Measurements from ENCODE around the gene MT1M.
"Not testable (repeated sequence)": the region's sequence is repeated elsewhere in the genome, so short reads cannot be mapped to it uniquely, and the experiment has no call there.

The MT1M gene

GRCh38 chr16:56632156-56632847 is at the start of gene MT1M:
TSS of gene MT1M (plus strand) at chr16:56632659. CDS start at chr16:56632732, 73 bp downstream.
- peak in 1 of 2 experiments; percentile 45 for DNase-seq

GRCh38 chr16:56582911-56583310 is 49.5 kb upstream of the MT1M start:
- DNase-seq, result not testable (repeated sequence)

GRCh38 chr16:56583351-56584168 is 48.9 kb upstream of the MT1M start:
- no peak for DNase-seq

GRCh38 chr16:56584276-56584675 is 48.2 kb upstream of the MT1M start:
- DNase-seq, result no peak

- DNase-seq, result peak in 1 of 2 experiments; percentile 29
These were observed 43.7 kb upstream of the MT1M start for GRCh38 chr16:56588781-56589140.

- peak; percentile 45 to 77 for DNase-seq
These were observed 43.1 kb upstream of the MT1M start, which contains the start of gene MT3 for GRCh38 chr16:56589141-56590039. TSS of gene MT3 (plus strand) at chr16:56589528. CDS start at chr16:56589591, 63 bp downstream.

- no peak for DNase-seq
These were observed 40.9 kb upstream of the MT1M start for GRCh38 chr16:56591377-56592060.

GRCh38 chr16:56593573-56594291 is 38.7 kb upstream of the MT1M start:
- DNase-seq, result no peak

- DNase-seq, result no peak
These were observed 38.2 kb upstream of the MT1M start for GRCh38 chr16:56594292-56594619.

- DNase-seq, result peak in 1 of 2 experiments; percentile 64
These were observed 32.0 kb upstream of the MT1M start for GRCh38 chr16:56600398-56600999.

- DNase-seq, result no peak
These were observed 31.1 kb upstream of the MT1M start for GRCh38 chr16:56601325-56601724.

- peak; percentile 18 to 49 for DNase-seq
These were observed 28.9 kb upstream of the MT1M start for GRCh38 chr16:56603589-56603988.

- DNase-seq, result no peak
These were observed 27.5 kb upstream of the MT1M start for GRCh38 chr16:56604966-56605365.

GRCh38 chr16:56605475-56605874 is 27.0 kb upstream of the MT1M start:
- DNase-seq, result no peak

GRCh38 chr16:56606071-56606475 is 26.4 kb upstream of the MT1M start:
- DNase-seq, result no peak

- no peak for DNase-seq
These were observed 25.9 kb upstream of the MT1M start for GRCh38 chr16:56606476-56607108.

GRCh38 chr16:56607109-56607618 is 25.3 kb upstream of the MT1M start:
- DNase-seq, result no peak

GRCh38 chr16:56607675-56608042 is 24.8 kb upstream of the MT1M start:
- DNase-seq, result no peak

GRCh38 chr16:56608043-56608875 is 24.2 kb upstream of the MT1M start, which contains the start of gene MT2A:
TSS of gene MT2A (plus strand) at chr16:56608584. CDS start at chr16:56608656, 72 bp downstream.
- peak; percentile 84 to 95 for DNase-seq

All from NCI-H526 (cell line).